Stimulated activated CD4-positive, alpha-beta T cell treated with anti-CD3 and anti-CD28 coated beads, Interleukin-12 subunit alpha, Interleukin-12 subunit beta, amount 100 ng/mL, for 4 hours (primary cell): ENCODE data around the gene BTD.

Experiments
- DNase-seq: peaks from one replicate; pipeline ENCODE4 v3.0.0-alpha.2; 2020

The BTD gene

DNA sequence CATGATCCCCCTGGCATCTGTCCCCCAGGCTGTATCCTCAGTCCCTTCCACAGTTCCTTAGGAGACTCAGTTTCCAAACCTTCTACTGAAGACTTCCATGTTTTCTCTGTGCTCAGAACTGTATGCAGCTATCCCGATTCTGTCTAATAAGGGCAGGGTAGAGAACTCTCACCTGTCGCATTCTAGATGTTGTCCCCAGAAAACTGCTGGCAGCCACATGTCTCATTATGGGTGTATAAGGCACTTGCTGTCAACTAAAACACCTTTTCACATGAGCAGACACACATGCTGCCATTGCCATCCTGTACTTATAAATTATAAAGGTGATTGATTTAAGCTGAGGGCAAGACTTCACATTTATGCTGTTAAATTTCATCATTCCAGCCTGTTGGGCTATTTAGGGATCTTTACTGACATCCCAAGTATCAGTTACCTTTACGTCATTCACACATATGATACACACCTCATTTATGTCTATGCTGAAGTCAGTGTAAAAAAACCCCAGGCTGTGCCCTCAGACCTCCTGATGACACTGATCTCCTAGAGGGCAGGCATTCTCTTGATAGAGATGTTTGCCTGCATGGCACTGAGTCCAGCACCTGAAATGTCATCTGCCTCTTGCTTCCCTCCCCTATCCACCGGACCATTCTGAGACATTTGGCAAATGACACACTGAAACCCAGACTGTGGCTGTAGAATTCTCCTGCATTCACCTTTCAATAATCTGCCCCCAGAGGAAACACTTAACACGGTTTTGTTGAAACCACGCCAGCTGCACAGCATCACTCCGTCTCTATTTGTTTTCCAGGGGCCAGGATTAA lies 35.8 kb downstream of the BTD start:
- DNase-seq: no peak

- no peak for DNase-seq
Measured at GRCh38 chr3:15638193-15638890, 36.8 kb downstream of the BTD start.

GRCh38 chr3:15638891-15639262 lies 37.3 kb downstream of the BTD start:
- no peak for DNase-seq

GRCh38 chr3:15645246-15645645 lies 43.7 kb downstream of the BTD start:
- no peak for DNase-seq

DNA sequence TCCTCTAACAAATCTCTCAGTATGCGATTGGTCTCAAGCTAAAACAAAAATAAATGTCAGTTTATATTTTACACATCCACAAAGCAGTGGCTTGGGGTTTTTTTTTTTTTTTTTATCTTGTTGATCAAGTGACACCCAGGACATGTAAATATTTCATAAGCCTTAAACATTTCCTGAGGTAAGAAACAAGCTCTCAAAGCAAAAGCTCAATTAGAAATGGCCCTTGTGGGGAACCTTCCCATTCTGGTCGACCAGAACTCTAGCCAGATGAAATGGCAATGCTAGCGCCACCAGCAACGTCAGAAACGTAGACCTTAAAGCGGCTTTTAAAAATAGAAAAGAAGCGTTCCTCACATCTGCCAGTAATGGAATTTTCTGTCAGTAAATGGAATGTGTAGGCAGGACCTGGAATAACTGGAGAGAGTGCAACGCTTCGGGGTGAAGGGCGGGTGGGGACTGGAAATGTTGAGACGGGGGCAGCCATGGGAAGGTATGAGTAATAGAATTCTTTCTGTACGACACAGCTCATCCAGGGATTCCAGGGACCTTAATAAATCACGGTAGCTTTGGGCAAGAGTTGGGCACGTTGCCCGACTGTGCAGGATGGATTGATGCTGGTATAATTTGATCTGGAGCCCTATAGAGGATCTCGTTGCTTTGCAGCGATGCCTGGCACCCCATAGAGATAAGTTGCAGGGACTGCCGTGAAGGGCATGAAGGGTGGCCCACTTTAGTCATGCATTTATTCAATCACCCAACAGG lies 44.4 kb downstream of the BTD start:
- DNase-seq: no peak

DNA sequence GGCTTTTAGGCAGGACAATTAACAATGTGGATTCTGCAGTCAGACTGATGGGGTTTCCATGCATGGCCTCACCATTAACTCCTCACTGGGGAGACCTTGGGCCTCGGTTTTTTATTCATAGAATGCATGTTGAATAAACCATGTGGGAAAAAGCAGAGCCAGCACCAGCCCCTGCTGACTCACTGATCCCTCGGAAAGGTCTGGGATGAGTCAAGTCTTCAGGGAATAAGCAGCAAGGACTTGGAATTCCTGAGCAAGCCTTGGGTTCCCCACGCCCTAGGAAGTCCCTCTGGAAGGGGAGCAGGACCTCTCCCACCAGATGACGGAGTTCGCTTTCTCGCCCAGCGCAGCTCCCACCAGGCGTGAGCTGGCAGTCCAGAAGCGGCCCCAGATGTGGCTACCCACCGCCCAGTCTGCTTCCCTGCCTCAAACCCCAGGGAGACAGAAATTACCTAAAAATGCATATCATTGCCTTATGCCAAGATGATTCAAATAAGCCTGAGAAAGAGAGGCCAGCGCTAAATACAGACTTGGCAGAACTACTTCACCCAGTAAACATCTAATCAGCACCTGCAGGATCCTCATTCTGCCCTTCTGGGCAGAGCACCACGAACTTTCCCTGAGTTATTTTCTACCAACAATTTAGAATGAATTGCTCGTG lies 45.4 kb downstream of the BTD start:
- no peak for DNase-seq

- no peak for DNase-seq
Measured at GRCh38 chr3:15647611-15648167, 46.1 kb downstream of the BTD start.

DNA sequence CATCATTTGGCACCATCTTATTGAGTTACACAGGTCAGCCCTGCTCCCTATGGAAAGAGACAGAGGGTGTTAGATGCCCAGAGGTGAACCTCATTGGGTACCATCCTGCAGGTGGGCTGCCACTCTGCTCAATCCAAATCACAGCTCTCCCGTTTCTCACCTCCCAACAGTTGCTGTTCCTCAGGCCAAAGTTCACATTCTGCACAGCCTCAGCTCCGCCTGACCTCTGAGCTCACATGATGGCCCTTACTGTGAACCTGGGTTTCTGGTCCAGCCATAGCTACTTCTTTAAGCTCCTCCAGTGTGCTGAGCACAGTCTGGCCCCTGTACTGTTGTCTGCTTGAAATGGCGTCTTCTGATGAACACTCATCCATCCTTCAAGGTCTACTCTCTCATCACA lies 47.8 kb downstream of the BTD start:
- DNase-seq: no peak

GRCh38 chr3:15649858-15650257 lies 48.3 kb downstream of the BTD start:
- DNase-seq: no peak

DNA sequence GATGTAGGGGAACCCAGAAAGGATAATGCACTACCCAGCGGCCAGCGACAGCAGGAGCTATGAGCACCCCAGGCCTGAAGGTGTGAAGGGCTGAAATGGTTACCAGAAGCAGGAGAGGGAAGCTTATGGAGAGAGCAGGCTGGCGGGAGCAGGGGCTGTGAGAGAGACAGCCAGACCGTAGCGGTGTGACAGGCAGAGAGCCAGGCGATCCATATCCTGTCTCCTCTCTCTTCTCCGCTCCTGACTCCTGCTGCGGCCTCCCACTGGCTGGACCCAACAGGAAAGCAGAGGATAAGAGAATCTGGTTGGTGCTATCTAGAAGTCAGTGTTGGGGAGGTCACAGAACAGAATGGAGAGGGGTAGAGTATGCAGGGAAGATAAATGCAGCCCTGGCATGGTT lies 49.9 kb downstream of the BTD start:
- no peak for DNase-seq

DNA sequence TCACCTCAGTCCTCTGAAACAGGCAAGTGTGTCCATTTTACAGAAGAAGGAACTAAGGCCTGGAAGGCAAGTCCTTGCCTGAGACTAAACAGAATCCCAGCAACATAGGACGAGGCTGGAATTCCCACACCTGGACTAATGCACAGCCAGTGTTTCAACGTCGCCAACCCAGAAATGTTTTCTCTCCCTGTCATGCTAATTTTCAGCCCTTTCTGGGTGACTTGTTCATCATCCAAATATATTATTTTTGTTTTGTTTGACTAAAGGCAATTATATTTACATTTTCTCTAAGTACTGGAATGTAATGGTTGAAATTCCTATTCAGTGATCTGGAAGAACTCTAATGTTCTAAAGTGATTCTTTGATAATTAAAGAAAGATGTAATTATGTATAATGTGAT lies 51.8 kb downstream of the BTD start:
- no peak for DNase-seq

DNA sequence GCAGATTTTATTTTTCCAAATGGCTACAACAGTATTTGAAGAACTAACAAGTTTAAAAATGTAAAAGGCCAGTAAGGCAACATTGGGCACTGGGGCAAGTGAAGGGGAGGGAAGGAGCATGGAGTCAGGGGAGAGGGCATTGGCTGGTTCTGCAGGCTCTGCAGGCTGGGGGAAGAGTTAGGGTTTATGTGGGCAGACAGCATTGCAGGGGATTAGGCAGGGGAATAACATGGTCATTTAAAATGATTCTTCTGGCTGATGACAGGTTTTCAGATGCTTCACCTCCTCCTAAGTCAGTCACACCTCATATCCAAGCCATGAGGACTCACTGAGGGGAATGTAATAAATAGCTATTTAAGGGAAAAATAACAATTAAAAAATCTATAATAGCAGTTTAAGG lies 52.6 kb downstream of the BTD start:
- DNase-seq: no peak

- DNase-seq: no peak
Measured at GRCh38 chr3:15654891-15655290, 53.3 kb downstream of the BTD start.

DNA sequence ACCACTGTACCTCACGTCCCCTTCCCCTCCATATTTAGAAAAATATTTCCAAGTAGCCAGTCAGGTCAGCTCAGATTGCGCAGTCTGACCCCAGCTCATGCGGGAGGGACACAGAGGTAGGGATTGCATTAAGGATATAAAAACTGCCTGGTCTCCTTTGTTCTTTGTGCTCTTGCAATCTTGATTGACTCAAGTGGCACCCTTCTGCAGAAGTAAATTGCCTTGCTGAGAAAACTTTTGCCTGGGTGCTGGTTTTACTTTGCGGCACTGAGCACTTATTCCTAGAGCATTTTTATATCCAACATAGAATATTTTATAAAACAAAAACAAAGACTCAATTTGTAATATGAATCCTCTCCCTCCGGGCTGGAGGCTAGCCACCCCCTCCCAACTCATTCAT lies 54.8 kb downstream of the BTD start:
- no peak for DNase-seq

DNA sequence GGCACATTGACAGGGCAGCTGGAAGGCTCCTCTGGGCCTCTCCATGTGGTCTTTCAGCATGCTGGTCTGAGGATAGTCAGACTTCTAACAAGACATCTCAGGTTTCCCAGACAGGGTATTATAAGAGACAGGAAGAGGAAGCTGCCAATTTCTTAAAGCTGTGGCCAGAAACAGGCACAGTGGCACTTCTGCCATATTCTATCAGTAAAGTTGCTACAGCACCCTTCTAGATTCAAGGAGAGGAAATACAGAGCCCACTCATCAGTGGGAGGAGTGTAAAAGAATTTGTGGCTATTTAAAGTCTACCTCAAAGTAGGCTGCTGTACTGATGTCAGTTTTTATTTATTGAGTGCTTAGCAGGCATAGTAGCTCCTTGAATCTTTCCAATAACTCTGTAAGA lies 55.5 kb downstream of the BTD start:
- no peak for DNase-seq

- no peak for DNase-seq
Measured at GRCh38 chr3:15659254-15659975, 57.9 kb downstream of the BTD start.

DNA sequence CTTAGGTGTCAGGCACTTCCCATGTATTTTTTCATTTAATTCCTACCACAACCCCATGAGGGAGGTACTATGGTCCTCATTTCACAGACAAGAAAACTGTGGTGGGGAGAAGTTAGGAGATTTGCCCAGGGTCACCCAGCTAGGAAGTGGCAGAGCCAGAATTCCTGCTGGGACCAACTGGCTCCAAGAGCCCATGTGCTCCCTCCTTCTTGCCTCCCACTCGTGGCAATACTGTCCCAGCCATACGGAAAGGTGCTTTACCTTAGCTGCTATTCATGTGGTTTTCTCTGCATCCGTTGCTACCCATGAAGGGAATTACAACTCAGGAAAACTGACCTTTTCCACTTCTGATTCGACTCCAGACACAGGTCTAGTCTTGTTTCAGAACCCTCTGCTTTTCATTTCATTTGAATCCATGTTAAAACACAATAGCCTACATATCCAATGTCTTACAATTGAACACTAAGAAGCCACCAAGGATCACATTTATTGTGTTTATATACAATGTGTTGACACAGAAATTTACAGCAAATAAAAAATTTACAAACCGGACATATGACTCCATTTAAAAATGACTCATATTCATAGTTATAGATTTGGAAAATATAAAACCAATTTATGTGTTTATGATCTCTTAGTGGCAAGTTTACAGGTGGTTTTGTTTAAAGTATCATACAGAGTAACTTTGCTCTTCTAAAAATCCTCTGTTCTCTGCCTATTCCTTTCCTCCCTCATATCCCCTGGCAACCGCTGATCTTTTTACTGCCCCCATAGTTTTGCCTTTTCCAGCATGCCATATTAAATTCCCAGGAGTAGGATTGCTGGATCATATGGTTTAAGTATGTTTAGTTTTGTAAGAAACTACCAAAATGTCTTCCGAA lies 58.8 kb downstream of the BTD start:
- no peak for DNase-seq

- no peak for DNase-seq
Measured at GRCh38 chr3:15664144-15664543, 62.6 kb downstream of the BTD start.

DNA sequence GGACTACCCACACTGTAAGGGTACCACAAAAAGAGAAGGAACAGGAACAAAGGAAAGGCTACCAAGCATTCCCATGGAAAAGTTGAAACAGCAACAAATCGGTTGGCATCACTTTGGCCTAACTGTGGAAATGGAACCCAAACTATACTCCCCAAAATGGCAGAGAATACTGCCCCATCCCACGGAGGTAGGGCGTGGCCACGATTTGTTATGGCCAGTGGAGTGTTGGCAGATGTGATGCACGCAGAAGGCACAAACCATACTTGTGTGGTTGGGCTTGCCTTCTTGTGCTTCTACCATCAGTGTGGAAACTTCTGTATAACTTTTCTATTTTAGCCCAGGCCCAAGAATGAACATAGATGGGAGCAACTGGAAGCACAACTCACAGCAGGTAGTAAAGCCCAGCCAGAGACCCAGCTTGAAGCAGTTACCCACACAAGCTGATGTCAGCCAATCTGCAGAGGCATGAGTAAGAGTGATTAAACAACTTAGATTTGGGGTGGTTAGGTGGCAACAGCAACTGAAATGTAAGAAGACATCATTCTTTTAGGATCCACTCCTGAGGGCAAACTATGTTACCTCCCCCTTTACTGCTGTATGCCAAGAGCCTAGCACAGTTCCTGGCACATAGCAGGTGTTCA lies 64.1 kb downstream of the BTD start:
- no peak for DNase-seq

GRCh38 chr3:15666277-15666676 lies 64.7 kb downstream of the BTD start:
- no peak for DNase-seq

DNA sequence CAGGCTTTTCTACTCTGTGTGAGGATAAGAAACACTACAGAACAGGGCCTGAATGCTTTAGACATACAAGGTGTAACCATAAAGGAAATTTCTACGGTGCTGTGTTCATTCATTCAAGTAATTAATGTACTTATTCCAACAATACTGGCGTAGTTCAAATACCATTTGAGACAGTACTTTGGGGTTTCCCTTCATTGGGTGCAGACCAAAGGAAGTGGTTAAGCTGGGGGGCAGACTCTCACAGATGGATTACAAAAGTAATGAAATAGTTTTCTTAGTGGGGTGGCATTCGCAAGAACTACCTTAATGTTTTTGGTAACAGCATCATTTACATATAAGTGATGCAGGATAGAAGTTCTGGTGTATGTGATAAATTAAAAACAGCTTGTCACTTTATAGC lies 65.9 kb downstream of the BTD start:
- no peak for DNase-seq
